ENCODE results near the gene KIAA1755.

GRCh38 chr20:38223743-38224100, 36.8 kb downstream of the KIAA1755 start:
- TF ChIP-seq CTCF (conservative IDR thresholded peaks at IDR 0.05; ENCODE audit: low read depth, low read length) (no peak), EZH2phosphoT487 (IDR thresholded peaks at IDR 0.05; ENCODE audit: borderline replicate concordance, low read length) (no peak)

Measured in PC-3 (cell line).